Bone marrow (tissue), 2 donors: Measurements from ENCODE around the gene EBI3.
"Not testable (repeated sequence)": the region's sequence is repeated elsewhere in the genome, so short reads cannot be mapped to it uniquely, and the experiment has no call there.

Source experiments
- DNase-seq, 2 donors: peaks; one replicate each; lab custom pipeline; 2025; lab: John Stamatoyannopoulos, UW

The EBI3 gene

DNA sequence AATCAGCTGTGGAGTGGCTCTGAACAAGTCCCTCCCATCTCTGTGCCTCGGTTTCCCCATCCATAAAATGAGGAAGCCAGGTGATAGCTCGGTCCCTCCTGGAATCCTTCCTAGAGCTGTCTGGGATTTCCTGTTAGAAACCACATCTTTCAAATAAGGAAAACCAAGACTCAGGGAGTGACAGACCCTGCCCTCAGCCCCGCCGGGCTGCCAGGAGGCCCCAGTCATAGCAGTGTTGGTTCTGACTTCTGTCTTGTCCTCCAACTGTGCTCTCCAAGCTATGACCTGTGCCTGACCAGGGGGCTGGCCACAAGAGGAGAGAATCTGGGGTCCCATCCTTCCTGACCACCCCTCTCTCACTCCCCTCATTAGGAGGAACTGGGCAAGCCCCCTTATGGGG, 48.7 kb downstream of the EBI3 start:
- no peak for DNase-seq

DNA sequence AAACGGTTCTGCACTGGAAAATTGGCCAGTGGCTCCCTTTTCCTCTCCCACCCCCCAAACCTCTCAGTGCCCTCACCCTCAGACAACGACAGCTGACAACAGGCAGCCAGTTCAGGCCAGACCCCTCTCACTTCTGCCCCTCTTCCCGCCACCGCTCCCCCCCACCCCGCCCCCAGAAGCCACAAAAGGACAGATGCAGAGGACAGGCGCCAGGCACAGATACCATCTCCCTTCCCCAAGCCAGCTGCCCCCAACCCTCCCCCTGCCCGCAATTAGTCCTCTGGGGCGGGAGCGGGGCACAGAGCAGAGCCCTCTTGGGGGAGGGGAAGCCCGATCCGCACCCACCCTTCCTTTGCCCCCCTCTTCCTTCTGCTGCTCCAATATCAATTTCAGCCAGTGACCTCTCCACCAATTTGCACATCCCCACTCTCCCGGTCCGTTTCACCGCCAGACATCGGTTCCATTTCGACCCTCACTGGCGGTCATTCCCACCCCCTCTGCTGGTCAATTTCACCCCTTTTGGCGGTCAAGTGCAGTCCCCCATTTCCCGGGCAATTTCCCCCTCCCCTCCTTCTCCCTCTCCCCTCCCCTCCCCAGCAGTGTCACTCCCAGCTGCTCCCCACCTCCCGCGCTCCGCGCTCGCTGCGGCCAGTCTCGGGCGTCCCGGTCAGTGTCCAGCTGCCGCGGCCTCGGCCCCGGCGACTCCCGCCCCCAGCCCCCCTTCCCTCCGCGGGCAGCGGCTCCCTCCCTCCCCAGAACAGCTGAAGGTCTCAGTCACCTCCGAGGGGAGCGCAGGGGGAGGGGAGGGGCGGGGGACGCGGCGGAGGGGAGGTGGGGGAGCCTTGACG, 49.3 kb downstream of the EBI3 start, which contains the start of gene SHD:
SHD (plus strand) TSS at position 848 of the 848 bp plus-strand sequence. CDS start 798 bp downstream, outside the sequence.
- no peak for DNase-seq

DNA sequence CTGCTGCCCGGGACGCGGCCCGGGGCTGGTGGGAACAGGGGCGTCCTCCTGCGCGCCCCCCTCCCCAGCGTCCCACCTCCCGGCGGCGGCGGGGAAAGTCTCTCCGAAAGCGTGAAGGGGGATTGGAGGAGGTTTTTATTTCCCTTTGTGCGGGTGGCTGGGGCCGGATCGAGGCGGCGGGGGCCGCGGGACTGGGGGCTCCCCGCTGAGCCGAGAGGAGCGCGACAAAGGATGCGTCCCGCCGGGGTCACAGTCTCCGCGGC, 49.9 kb downstream of the EBI3 start:
- no peak for DNase-seq

DNA sequence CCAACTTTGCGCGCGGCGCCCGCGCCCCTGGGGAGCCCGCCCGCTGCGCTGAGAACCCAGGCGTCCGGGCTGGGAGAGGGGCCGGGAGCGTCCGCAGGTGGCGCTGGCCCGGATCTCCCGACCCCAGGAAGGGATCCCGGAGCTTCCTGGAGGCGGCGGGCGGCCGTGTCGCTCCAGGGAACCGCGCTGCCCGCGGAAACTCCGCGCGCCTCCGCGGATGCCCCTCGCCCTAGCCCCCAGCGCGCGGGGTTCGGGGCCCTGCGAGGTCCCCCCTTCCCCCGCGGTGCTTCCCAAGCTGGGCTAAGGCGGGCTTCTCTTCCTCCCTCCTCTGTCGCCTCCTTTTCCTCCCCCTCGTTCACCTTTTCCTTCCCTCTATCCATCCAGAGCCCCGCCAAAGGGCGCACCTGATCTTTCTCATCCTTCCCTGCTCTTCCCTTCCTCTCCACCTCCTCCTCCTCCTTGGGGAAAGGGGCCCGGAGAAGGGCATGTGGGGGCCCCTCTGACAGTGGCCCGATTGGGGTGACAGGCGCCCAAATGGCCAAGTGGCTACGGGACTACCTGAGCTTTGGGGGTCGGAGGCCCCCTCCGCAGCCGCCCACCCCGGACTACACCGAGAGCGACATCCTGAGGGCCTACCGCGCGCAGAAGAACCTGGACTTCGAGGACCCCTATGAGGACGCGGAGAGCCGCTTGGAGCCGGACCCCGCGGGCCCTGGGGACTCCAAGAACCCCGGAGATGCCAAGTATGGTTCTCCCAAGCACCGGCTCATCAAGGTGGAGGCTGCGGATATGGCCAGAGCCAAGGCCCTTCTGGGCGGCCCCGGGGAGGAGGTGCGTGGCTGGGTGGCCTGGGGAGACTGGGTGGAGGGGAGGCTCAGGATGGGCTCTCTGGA, 50.5 kb downstream of the EBI3 start:
- DNase-seq: no peak

DNA sequence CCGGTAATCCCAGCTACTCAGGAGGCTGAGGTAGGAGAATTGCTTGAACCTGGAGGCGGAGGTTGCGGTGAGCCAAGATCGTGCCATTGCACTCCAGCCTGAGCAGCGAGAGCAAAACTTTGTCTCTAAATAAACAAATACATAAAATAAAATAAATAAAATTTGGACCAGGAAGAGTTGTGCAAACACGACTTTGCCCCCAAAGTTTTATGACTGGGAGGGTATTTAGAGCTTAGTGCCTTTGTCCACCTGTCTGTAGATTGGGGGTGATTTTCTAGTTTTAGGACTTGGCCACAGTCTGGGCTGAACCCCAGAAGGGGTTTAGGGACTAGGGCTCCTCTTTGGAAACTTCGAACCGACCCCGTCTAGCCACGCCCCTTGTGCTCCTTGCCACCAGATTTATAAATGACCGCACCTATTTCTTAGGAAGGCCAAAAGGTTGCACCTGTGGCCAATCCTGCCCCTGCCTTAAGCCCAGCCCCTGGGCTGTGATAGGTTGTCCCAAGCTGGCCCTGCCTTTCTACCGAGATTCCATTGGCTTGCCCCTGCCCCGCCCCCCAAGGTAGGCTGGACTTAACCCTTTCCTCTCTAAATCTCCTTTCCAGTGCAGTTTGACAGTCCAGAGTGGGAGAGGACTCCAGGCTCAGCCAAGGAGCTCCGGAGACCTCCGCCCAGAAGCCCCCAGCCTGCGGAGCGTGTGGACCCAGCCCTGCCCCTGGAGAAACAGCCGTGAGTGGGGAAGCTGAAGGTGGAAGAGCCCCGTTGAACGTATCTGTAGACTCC, 55.0 kb downstream of the EBI3 start:
- no peak for DNase-seq

DNA sequence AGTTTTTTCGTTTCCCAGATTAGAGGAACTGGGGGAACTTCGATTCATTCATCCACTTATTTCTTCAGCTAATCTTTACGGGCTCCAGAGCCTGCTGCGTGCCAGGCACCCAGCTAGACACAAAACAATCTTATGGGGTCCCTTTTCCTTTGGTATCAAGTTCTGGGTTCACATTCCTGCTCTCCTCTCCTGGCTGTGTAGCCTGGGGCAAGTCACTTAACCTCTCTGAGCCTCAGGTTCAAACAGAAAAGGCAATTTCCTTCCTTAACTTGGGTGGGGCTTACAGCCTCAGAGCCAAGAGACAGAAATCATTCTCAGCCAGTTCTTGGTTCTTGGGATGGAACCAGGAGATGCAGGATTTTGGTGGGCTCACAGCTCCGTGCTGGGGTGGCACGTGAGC, 55.7 kb downstream of the EBI3 start:
- no peak for DNase-seq

DNA sequence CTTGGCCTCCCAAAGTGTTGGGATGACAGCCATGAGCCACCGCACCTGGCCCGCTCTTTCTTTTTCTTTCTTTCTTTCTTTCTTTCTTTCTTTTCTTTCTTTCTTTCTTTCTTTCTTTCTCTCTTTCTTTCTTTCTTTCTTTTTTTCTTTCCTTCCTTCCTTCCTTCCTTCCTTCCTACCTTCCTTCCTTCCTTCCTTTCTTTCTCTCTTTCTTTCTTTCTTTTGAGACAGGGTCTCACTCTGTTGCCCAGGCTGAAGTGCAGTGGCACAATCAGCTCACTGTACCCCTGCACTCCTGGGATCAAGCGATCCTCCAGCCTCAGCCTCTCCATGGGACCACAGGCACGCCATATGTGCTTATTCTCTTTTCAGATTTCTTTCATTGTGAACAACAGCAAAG, 56.8 kb downstream of the EBI3 start:
- not testable (repeated sequence) for DNase-seq
